ENCODE results near the gene TSR1.

The TSR1 gene

DNA sequence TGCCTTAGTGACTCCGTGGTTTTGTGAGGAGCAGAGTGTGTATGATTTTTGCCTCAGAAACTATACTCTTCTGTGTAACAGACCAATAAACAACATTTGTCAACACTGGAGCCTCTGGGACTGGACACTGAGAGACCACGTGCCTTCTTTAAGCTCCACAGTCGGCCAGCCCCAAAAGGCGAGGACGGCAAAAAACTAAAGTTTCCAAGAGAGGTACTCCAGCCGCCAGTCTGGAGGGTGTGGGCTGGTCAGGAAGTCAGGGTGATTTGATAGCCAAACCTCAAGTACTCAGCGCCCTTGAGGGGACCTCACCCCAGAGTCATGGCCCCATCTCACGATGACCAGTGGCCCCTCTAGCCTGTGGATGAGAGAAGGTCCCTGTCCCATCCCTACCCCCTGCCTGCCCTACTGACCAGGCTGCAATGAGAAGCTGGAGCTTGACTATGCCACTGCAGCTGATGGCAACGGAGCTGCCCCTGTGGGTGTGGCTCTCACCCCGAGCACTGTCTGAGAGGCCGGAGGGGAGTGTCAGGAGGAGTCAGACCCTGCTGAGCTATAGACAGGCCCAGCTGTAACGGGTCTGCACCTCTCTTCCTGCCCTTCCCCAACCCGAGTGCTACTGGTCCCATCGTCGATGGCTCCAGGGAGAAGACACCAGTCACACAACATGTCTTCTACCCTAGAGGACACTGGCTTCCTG lies 44.8 kb upstream of the TSR1 start:
- CTCF ChIA-PET = interaction anchor here (1.2 to 1.7 kb wide), 3 partner anchors 11 to 35 kb away, joined by 4 to 12 read pairs (median 6); no protein-coding TSS in a partner anchor
- TF ChIP-seq BHLHE40 (IDR thresholded peaks at IDR 0.05; ENCODE audit: borderline replicate concordance) (no peak), TARDBP (IDR thresholded peaks at IDR 0.05) (no peak), ARNT (IDR thresholded peaks at IDR 0.05) (no peak), ZNF384 (IDR thresholded peaks at IDR 0.05) (no peak), FOXA1 (IDR thresholded peaks at IDR 0.05) (no peak), SP1 (IDR thresholded peaks at IDR 0.05) (no peak), L3MBTL2 (conservative IDR thresholded peaks at IDR 0.05) (no peak), LEF1 (IDR thresholded peaks at IDR 0.05; ENCODE audit: borderline replicate concordance) (no peak), SUZ12 (IDR thresholded peaks at IDR 0.05) (no peak), CTBP1 (IDR thresholded peaks at IDR 0.05; ENCODE audit: borderline replicate concordance) (no peak), NFRKB (IDR thresholded peaks at IDR 0.05) (no peak), FOXK2 (IDR thresholded peaks at IDR 0.05) (no peak), ELF4 (IDR thresholded peaks at IDR 0.05) (no peak), FOXM1 (IDR thresholded peaks at IDR 0.05; ENCODE audit: borderline replicate concordance) (no peak), HDGF (IDR thresholded peaks at IDR 0.05; ENCODE audit: borderline replicate concordance) (no peak)
- TF ChIP-seq, protein P1, sequence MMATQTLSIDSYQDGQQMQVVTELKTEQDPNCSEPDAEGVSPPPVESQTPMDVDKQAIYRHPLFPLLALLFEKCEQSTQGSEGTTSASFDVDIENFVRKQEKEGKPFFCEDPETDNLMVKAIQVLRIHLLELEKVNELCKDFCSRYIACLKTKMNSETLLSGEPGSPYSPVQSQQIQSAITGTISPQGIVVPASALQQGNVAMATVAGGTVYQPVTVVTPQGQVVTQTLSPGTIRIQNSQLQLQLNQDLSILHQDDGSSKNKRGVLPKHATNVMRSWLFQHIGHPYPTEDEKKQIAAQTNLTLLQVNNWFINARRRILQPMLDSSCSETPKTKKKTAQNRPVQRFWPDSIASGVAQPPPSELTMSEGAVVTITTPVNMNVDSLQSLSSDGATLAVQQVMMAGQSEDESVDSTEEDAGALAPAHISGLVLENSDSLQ (IDR thresholded peaks at IDR 0.05) = no peak
- POLR2A ChIA-PET = interaction anchor here (2.0 to 3.3 kb wide), 2 partner anchors 11 to 35 kb away, joined by 16 to 22 read pairs; no protein-coding TSS in a partner anchor
- no peak for DNase-seq (ENCODE audit: extremely low spot score)

DNA sequence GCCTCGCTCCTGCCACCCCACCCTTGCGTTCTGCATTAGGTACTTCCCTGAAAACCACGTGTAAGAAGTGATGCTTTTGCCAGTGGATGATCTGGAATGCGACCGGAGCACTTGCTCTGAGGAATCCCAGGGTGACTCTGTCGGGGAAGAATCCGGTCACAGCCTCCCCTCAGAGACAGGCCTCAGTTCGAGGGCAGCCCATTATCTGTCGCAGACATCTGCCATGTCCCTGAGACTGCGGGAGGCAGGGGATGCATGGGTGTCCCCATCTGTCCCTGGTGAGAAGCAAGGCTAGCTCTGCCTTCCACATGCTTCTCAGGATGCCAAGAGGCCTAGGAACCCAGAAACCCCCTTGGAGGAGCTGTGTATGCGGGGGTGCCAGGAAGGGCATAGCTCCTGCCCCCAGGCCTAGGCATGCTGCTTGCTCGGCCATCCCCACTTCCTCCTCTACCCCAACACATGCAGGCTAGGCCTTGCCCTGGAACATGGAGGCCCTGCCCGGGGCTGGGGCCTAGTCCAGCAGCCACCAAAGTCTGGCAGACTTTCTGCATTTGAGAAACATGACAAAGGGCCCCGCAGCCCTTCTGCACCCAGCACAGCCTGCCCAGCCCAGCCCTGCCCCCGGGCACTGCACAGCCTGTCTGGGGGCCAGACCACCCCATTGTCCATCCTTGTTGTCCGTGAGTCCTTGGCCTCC lies 44.1 kb upstream of the TSR1 start:
- no peak for DNase-seq (ENCODE audit: extremely low spot score)
- TF ChIP-seq TARDBP (IDR thresholded peaks at IDR 0.05) = no peak
- TF ChIP-seq FOXK2 (IDR thresholded peaks at IDR 0.05) = no peak
- no peak for TF ChIP-seq SUZ12 (IDR thresholded peaks at IDR 0.05)
- TF ChIP-seq ELF4 (IDR thresholded peaks at IDR 0.05) = no peak
- TF ChIP-seq ZNF384 (IDR thresholded peaks at IDR 0.05) = no peak
- TF ChIP-seq CTBP1 (IDR thresholded peaks at IDR 0.05; ENCODE audit: borderline replicate concordance) = no peak
- no peak for TF ChIP-seq LEF1 (IDR thresholded peaks at IDR 0.05; ENCODE audit: borderline replicate concordance)
- TF ChIP-seq HDGF (IDR thresholded peaks at IDR 0.05; ENCODE audit: borderline replicate concordance) = no peak
- POLR2A ChIA-PET = no interaction called here
- CTCF ChIA-PET = interaction anchor here (1.2 kb wide), 1 partner anchor 36 kb away, joined by 4 read pairs; no protein-coding TSS in a partner anchor

DNA sequence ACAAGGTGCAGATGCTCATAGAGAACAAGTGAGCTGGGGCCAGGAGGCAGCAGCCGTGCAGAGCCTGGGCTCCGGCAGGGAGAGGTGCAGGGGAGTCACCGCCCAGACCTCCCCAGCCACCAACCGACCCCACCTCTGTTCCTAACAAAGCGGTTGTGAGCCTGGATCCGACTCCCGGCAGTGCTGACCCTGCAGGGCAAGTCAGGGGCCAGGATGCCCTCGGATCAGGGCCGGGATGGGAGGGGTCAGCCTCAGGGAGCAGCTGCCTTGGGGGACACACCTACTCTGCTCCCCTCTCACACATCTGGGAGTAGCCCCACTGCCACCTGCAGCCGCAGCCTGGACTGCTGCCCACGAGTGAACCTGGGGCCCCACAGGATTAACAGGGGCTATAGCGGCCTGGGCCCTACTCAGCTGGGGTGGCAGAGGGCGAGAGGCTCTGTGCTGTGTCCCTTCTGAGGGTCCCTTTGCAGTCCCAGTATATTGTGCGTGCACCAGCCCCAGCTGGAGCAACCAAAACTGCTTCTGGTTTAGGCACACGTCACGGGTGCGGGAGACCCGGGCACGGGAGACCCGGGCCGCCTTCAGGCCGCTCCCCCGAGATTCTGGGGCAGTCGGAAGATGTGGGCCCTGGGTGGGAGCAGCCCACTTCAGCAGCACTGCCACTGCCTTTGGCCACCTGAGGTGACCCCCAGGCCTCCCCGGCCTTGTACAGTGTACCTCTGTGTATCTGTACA lies 43.4 kb upstream of the TSR1 start:
- ChIA-PET POLR2A (no interaction called here), CTCF (no interaction called here)
- no peak for DNase-seq (ENCODE audit: extremely low spot score)
- TF ChIP-seq TARDBP (IDR thresholded peaks at IDR 0.05) (no peak), ARNT (IDR thresholded peaks at IDR 0.05) (no peak), ELF4 (IDR thresholded peaks at IDR 0.05) (no peak), FOXM1 (IDR thresholded peaks at IDR 0.05; ENCODE audit: borderline replicate concordance) (no peak), BHLHE40 (IDR thresholded peaks at IDR 0.05; ENCODE audit: borderline replicate concordance) (no peak), FOXK2 (IDR thresholded peaks at IDR 0.05) (no peak), HDGF (IDR thresholded peaks at IDR 0.05; ENCODE audit: borderline replicate concordance) (no peak), SP1 (IDR thresholded peaks at IDR 0.05) (no peak), NFRKB (IDR thresholded peaks at IDR 0.05) (no peak), ZNF384 (IDR thresholded peaks at IDR 0.05) (no peak), SUZ12 (IDR thresholded peaks at IDR 0.05) (no peak), L3MBTL2 (conservative IDR thresholded peaks at IDR 0.05) (no peak), FOXA1 (IDR thresholded peaks at IDR 0.05) (no peak), LEF1 (IDR thresholded peaks at IDR 0.05; ENCODE audit: borderline replicate concordance) (no peak), CTBP1 (IDR thresholded peaks at IDR 0.05; ENCODE audit: borderline replicate concordance) (no peak)
- TF ChIP-seq, protein P1 (IDR thresholded peaks at IDR 0.05) = no peak

GRCh38 chr17:2378905-2379304 lies 42.6 kb upstream of the TSR1 start:
- DNase-seq (ENCODE audit: extremely low spot score) = no peak
- CTCF ChIA-PET = no interaction called here
- POLR2A ChIA-PET = no interaction called here
- no peak for TF ChIP-seq SUZ12 (IDR thresholded peaks at IDR 0.05)
- TF ChIP-seq ELF4 (IDR thresholded peaks at IDR 0.05) = no peak
- TF ChIP-seq FOXM1 (IDR thresholded peaks at IDR 0.05; ENCODE audit: borderline replicate concordance) = no peak
- no peak for TF ChIP-seq SP1 (IDR thresholded peaks at IDR 0.05)
- TF ChIP-seq CTBP1 (IDR thresholded peaks at IDR 0.05; ENCODE audit: borderline replicate concordance) = no peak
- no peak for TF ChIP-seq NFRKB (IDR thresholded peaks at IDR 0.05)
- no peak for TF ChIP-seq FOXK2 (IDR thresholded peaks at IDR 0.05)
- no peak for TF ChIP-seq L3MBTL2 (conservative IDR thresholded peaks at IDR 0.05)
- no peak for TF ChIP-seq ZNF384 (IDR thresholded peaks at IDR 0.05)
- no peak for TF ChIP-seq HDGF (IDR thresholded peaks at IDR 0.05; ENCODE audit: borderline replicate concordance)
- no peak for TF ChIP-seq LEF1 (IDR thresholded peaks at IDR 0.05; ENCODE audit: borderline replicate concordance)
- no peak for TF ChIP-seq ARNT (IDR thresholded peaks at IDR 0.05)
- TF ChIP-seq TARDBP (IDR thresholded peaks at IDR 0.05) = no peak

DNA sequence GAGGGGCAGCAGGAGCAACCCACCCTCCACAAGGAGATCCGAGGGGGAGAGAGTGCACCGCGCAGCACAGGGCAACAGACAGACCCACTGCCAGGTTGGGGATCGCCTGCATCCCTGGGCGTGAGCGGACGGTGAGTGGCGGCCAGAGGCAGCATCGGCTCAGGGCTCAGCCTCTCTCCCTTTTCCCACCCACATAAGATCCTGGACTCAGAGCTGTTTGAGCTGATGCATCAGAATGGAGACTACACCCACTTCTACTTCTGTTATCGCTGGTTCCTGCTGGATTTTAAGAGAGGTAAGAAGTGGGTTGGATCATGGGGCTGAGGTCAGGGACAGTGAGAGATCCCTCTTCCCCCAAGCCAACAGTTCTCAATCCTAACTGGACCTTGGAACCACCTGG lies 41.4 kb upstream of the TSR1 start:
- DNase-seq (ENCODE audit: extremely low spot score) = no peak
- CTCF ChIA-PET = no interaction called here
- POLR2A ChIA-PET = no interaction called here
- TF ChIP-seq FOXM1 (IDR thresholded peaks at IDR 0.05; ENCODE audit: borderline replicate concordance) = no peak
- no peak for TF ChIP-seq ZNF384 (IDR thresholded peaks at IDR 0.05)
- no peak for TF ChIP-seq SP1 (IDR thresholded peaks at IDR 0.05)
- TF ChIP-seq LEF1 (IDR thresholded peaks at IDR 0.05; ENCODE audit: borderline replicate concordance) = no peak
- TF ChIP-seq, protein P1 (IDR thresholded peaks at IDR 0.05) = no peak
- no peak for TF ChIP-seq CTBP1 (IDR thresholded peaks at IDR 0.05; ENCODE audit: borderline replicate concordance)
- TF ChIP-seq BHLHE40 (IDR thresholded peaks at IDR 0.05; ENCODE audit: borderline replicate concordance) = no peak
- no peak for TF ChIP-seq HDGF (IDR thresholded peaks at IDR 0.05; ENCODE audit: borderline replicate concordance)
- TF ChIP-seq FOXK2 (IDR thresholded peaks at IDR 0.05) = no peak
- no peak for TF ChIP-seq L3MBTL2 (conservative IDR thresholded peaks at IDR 0.05)
- TF ChIP-seq ELF4 (IDR thresholded peaks at IDR 0.05) = no peak
- no peak for TF ChIP-seq SUZ12 (IDR thresholded peaks at IDR 0.05)
- TF ChIP-seq TARDBP (IDR thresholded peaks at IDR 0.05) = no peak

Measured in HEK293T (cell line).